CD4-positive, alpha-beta T cell treated with Interleukin-6 at 100 ng/mL for 8 hours (primary cell): Measurements from ENCODE around the gene KCNT1.

Experiments
- DNase-seq: peaks from one replicate; pipeline ENCODE4 v3.0.0-alpha.2; 2020; ENCODE audit warnings: mixed read lengths, low spot score

KCNT1 gene

GRCh38 chr9:135673941-135674340 lies 28.0 kb upstream of the KCNT1 start:
- no peak for DNase-seq

GRCh38 chr9:135674977-135675376 lies 27.0 kb upstream of the KCNT1 start:
- no peak for DNase-seq

- no peak for DNase-seq
Observed at GRCh38 chr9:135676891-135677290, 25.1 kb upstream of the KCNT1 start.

DNA sequence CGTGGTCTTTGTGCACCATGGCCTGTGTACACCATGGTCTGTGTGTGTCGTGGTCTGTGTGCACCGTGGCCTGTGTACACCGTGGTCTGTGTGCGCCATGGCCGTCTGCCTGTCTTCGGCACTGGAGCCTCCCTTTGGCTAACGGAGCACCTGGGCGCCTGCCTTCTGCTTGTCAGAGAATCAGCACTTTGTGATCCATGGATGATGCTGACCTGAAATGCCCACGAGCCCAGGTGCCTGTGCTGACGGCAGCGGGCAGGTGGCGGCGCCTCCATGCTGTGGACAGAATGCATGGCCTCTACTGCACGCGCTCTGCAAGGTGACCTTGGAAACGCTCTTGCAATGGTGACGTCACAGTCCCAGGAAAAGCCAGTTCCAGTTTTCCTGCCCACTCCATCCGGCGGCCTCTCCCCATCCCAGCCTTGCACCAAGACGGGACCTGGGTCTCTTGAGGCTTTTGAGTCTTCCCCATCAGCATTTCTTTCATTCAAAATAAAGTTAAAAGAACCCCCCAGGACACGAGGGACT lies 24.3 kb upstream of the KCNT1 start:
- no peak for DNase-seq

- no peak for DNase-seq
Observed at GRCh38 chr9:135678236-135679017, 23.6 kb upstream of the KCNT1 start.

DNA sequence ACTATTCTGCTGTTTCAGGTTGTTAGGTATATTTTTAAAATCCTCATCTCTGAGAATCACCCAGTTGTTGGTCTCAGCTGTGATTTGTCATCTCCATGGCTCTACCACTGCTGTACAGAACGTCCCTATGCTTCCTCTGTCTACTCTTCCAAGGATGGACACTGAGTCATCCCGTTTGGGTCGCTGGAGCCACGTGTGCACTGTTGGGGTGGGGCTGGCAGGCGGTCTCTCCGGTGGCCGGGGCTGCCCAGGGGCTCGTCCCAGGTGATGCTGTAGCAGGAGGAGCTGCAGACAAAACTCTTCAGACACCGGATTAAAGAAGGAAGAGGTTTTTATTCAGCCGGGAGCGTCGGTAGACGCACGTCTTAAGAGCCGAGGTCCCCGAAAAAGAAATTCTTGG lies 21.9 kb upstream of the KCNT1 start:
- DNase-seq = no peak

DNA sequence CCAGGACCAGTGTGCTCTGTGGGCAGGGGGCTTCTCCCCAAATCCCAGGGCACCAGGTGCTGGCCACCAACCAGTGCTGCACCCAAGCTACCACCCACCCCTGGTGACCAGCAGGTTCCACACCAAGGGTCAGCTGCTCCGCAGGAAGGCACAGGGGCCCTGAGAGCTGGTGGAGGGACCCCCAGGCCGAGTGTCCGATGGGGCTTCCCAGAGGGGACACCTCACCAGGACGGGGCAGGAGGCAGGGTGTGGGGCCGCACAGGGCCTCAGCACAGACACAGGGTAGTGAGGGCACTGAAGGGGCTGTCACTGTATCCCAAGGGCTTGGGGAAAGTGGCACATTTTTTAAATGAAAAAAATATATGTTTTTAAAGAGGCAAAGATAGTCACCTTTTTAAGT lies 20.8 kb upstream of the KCNT1 start:
- no peak for DNase-seq

DNA sequence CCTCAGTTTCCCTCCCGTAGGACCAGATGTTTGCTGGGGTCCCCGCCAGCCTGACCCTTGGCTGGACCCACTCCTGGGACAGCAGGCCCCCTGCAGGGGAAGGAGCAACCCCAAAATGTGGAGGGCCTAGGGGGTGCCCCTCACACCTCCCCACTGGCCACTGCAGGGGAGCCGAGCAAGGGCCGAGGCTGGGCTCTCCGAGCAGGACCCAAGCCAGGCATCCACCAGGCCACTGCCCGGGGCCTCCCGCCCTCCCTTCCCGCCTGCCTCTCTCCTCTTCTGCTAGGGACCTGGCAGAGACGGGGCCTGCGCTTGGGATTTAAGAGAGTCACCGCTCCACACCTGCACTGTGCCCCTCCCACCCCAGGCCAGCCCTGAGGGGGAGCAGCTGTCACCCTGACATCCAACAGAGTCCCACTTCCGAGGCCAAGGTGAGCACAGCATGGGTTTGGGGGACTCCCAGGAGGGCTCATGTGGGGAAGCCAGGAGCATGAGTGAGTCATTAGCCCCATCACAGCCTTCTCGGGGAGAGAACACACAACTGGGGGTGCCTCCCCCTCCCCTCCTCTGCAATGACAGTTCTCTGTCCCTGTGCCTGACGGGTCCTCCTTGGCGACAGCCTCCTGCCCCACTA lies 18.5 kb upstream of the KCNT1 start:
- DNase-seq = no peak

DNA sequence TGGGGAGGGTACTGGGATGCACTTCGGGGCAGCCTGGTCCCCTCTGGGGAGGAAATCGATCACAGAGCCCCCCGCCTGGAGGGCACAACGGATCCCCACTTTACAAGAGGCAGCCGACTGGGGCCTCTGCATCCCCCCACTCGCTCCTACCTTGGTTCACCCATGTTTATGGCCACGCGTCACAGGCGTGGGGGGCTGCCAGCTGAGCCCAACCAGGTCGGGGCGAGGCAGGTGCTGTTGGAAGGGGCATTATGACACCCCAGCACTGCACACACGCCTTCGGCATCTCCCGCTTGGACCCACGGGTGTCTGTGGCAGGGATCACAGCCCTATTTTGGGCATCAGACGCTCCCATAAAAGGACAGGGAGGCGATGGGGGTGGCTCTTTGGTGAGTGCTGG lies 17.3 kb upstream of the KCNT1 start:
- no peak for DNase-seq

DNA sequence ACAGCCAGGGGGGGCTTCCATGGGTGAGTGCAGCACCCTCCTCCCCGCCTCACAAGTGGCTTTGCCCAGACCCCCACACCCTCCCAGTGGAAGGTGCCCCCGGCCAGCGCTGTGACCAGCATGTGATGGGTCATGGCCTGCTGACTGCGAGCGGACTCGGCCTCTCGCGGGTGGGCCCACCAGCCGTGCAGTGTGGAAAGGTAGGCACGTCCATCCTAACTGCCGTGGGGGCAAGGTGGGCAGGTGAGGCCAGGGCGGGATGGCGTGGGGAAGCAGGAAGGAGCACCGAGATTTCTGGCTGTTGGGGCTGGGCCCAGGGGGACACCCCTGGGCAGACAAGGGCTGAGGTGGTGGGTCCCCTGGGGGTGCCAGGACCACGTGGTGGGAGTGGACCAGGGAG lies 14.8 kb upstream of the KCNT1 start:
- DNase-seq = no peak

- DNase-seq = no peak
Observed at GRCh38 chr9:135689011-135689410, 13.0 kb upstream of the KCNT1 start.

DNA sequence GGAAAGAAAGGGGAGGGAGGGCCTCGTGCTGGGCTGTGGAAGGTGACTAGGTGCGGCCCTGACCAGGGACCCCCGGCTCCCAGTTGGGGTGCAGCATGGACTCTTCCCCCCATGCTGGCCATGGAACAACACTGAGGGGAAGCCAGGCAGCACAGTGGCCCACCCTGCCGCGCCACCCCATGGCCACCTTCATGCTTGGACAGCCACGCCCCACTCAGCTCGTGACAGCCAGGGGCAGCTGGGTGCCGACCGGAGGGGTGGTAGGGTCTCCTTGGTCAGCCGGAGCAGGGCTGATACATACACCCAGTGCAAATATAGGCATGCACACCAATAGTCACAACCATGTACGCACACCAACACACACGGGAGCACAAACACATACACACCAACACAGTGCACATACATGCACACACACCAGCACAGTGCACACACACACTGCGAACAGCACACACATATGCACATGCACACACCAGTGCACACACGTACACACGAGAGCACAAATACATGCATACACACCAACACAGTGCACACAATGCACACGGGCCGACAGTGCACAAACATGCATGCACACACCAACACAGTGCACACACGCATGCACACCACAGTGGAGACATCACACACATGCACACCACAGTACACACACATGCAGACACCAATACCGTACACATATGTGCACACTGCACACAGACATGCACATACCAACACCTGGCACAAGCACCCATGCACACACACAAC lies 11.0 kb upstream of the KCNT1 start:
- no peak for DNase-seq

DNA sequence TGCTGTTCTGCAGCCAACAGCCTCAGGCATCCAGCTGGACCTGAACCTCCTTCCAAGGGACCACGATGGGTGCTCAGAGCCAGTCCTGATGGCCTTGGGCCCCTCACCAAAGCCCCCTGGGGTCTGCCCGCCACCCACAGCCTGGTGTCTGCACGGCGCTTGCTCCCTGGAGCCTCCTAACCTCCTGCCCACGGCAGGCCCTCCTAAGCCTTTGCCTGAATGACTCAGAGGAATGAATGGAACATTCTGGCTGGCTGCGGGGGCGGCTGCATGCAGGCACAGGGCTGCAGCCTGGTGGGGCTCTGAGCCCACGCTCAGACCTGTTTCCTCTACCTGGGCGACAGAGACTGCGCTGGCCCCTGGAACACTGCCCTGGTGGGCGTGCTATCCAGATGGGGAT lies 9.6 kb upstream of the KCNT1 start:
- no peak for DNase-seq

DNA sequence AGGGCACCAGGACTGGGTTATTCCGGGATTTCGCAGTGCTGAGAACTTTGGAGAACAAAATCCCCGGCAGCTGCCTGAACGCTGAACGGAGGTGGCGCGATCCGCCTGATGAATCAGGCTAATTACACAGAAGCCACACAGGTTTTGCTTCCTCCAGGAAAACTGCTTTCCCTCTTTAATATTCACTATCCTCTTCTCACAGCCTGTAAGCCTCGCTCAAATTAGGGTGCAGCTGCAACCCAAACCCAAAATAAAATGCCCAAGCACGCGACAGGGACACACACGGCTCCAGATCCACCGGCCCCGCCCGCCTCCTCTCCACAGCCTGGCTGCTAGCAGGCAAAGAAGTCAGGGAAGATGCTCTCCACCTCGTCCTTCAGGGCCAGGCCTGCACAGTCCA lies 8.7 kb upstream of the KCNT1 start:
- no peak for DNase-seq

DNA sequence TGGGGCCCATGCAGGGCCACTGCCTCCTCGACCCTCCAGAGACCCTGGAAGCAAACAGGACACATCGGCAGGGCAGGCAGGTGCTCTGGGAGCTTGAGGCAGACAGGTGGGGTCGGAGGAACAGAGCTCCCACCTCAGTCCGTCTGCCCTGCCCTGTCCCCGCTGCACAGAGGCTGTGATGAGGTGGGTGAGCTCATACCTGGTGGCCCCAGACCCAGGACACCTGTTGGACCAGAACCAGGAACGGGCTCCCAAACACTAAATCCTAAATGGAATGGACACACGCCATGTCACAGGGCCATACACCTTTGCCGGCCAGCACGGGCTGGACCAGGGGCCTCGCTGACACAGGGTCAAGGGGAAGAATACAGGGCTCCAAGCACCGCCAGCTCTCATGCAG lies 8.2 kb upstream of the KCNT1 start:
- DNase-seq = no peak

- no peak for DNase-seq
Observed at GRCh38 chr9:135694414-135694813, 7.6 kb upstream of the KCNT1 start.

DNA sequence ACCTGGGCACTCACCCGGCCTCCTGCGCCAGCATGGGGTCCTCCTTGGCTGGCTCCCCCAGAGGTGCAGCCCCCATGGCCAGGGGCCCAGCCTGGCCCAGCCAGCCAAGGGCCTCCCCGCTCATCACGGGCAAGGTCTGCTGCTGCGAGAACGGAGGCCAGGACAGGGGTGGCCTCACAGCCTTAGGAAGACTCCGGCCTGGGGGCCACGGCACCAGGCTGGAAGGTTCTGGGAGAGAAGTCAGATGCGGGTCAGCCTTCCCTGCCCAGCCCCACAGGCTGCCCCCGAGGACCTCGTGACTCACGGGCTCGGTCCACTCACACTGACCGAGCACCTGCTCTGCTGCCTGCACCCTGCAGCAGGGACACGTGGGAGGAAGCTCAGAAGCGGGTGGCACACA lies 6.9 kb upstream of the KCNT1 start:
- no peak for DNase-seq

DNA sequence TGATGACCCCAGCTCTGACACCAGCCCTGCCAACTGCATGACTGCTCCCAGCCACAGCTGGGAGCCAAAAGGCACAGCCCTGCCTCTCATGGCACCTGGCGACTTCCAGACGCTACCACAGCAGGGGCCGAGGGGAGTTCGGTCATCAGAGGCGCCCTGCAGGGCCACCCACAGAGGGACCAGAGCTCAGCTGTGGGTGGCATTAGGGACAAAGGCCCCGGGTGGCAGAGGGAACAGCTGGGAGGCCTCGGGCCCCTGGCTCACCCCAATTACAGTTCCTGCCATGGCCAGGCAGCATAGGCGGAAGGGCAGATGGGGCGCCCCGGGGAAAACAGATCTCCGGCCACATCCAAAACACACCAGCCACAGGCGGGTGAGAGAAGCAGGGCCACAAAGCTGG lies 6.3 kb upstream of the KCNT1 start:
- DNase-seq = no peak

GRCh38 chr9:135696446-135696845 lies 5.5 kb upstream of the KCNT1 start:
- DNase-seq = no peak

DNA sequence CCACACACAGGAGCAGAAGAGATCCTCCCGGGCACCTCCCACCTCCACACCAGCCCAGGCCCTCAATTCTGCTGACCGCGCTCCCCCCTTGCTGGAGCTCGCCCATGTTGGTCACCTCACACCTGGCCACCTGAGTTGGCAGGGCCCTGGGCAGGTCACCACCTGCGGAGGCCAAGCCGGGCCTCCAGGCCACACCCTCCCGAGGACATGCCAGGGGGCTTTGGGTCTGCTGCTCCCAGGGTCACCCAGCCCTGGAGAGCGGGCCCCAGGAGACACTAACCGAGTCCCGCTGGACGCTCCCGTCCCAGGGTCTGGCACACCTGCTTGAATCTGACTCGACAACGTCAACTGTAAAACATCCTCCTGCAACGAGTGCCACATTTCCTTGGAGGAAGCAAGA lies 4.8 kb upstream of the KCNT1 start:
- DNase-seq = no peak

GRCh38 chr9:135698236-135698635 lies 3.7 kb upstream of the KCNT1 start:
- DNase-seq = no peak

- no peak for DNase-seq
Observed at GRCh38 chr9:135698767-135699166, 3.2 kb upstream of the KCNT1 start.

DNA sequence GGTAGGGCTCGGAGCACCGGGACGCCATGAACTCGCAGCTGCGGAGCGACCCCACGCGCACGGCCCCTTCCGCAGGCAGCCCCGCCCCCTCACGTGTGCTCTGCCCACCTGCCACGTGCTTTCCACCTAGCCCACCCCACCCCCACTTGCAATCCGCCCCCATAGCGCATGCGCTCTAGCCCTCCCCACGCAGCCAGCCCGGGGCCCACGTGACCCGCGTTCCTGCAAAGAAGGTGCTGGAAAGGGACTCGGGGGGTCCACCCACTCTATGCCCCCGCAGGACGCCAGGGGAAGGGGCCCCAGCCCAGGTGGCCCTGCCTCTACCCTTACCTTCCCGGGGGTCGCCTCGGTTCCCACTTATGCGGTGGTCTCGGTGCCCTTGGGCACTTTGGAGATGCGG lies 2.5 kb upstream of the KCNT1 start, which contains the start of gene SOHLH1:
TSS of gene SOHLH1 (minus strand) at position 42 of the 400 bp plus-strand sequence. CDS start at position 28, 14 bp downstream.
- DNase-seq = no peak
